Measurements from ENCODE around the gene PTRH2. TPM values are rescaled to one million over a fixed set of nuclear protein-coding genes. Genes with fewer than 3 reads are reported as not detected.

Gene PTRH2
- polyA plus RNA-seq, 3 donors: 13.4 to 27.0 (median 26.0) TPM

GRCh38 chr17:59751955-59752413 is 44.8 kb upstream of the PTRH2 start:
- Histone ChIP-seq H3K9me3 (replicated peaks in 1 of 2; ENCODE audit: control insufficient read depth in 1 of 2, insufficient read depth in 1 of 2, low read length in 2 of 2) (no peaks in the 10 kb centered on the region), H3K36me3 (replicated peaks in 1 of 2; ENCODE audit: control insufficient read depth in 1 of 2, insufficient read depth in 2 of 2, low read length in 2 of 2) (peaks cover 21 to 65% of the 10 kb centered on the region in 2 donors), H3K27me3 (ENCODE audit: control insufficient read depth in 2 of 2, insufficient read depth in 2 of 2, low read length in 2 of 2) (no peaks in the 10 kb centered on the region), H3K4me1 (ENCODE audit: control insufficient read depth in 1 of 2, insufficient read depth in 2 of 2, low read length in 2 of 2) (peaks cover 26 to 44% of the 10 kb centered on the region in 2 donors), H4K20me1 (ENCODE audit: insufficient read depth, low read length) (peaks cover 11% of the 10 kb centered on the region), H3K4me2 (replicated peaks; ENCODE audit: extremely low read depth, low read length, poor library complexity, severe bottlenecking) (peak overlapping the region; percentile 1), H3K27ac (ENCODE audit: low read depth in 1 of 2, low read length in 2 of 2) (peak overlapping the region; percentile 45 to 71), H3K4me3 (replicated peaks in 1 of 3; ENCODE audit: low read depth in 2 of 3, low read length in 3 of 3) (peak overlapping the region in 1 of 3 experiments; percentile 5), H3K9ac (ENCODE audit: insufficient read depth, low read length, poor library complexity, severe bottlenecking) (no peak overlapping the region), H2AFZ (ENCODE audit: insufficient read depth, low read depth, low read length, poor library complexity, severe bottlenecking) (no peak overlapping the region), H3K79me2 (ENCODE audit: insufficient read depth, low read length) (peaks cover 65% of the 10 kb centered on the region)
- Mint-ChIP-seq H3K4me1 (peaks cover 33% of the 10 kb centered on the region), H3K36me3 (peaks cover 30 to 59% of the 10 kb centered on the region in 2 donors), H3K27ac (peak overlapping the region; percentile 72 to 88 (median 81)), H3K9me3 (no peaks in the 10 kb centered on the region), H3K27me3 (ENCODE audit: low read depth in 3 of 3) (peaks cover 0 to 2% (median 1%) of the 10 kb centered on the region in 3 donors), H3K4me3 (no peak overlapping the region)
- 94% methylated on average over 7 of the region's 11 CpGs for WGBS (ENCODE audit: insufficient coverage)
- intact Hi-C loops (cut with micrococcal nuclease): loop anchor here in 1 of 2 donors (5.0 kb wide), 2 partner anchors 35 to 95 kb away; no protein-coding TSS in a partner anchor
- TF ChIP-seq, protein P1, sequence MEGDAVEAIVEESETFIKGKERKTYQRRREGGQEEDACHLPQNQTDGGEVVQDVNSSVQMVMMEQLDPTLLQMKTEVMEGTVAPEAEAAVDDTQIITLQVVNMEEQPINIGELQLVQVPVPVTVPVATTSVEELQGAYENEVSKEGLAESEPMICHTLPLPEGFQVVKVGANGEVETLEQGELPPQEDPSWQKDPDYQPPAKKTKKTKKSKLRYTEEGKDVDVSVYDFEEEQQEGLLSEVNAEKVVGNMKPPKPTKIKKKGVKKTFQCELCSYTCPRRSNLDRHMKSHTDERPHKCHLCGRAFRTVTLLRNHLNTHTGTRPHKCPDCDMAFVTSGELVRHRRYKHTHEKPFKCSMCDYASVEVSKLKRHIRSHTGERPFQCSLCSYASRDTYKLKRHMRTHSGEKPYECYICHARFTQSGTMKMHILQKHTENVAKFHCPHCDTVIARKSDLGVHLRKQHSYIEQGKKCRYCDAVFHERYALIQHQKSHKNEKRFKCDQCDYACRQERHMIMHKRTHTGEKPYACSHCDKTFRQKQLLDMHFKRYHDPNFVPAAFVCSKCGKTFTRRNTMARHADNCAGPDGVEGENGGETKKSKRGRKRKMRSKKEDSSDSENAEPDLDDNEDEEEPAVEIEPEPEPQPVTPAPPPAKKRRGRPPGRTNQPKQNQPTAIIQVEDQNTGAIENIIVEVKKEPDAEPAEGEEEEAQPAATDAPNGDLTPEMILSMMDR (IDR thresholded peaks at IDR 0.05): no peak
- no peak for DNase-seq

DNA sequence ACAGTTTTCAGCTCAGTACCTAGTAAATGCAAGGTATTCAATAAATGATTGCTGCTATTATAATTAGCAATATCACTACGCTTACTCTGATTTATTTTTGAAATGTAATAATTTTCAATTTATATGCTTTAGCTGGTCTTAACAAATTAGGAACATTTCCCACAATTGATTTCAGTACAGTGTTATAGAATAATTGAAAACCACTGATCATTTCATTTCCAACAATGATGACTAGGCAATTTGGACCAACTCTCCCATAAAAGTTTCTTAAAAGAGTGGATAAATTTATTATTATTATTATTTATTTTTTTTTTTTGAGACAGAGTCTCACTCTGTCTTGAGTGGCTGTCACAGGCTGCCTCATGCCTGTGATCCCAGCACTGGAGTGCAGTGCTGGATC is 41.4 kb upstream of the PTRH2 start:
- Mint-ChIP-seq H3K4me3 (no peak overlapping the region), H3K36me3 (peaks cover 22 to 55% of the 10 kb centered on the region in 2 donors), H3K27ac (no peak overlapping the region), H3K4me1 (peaks cover 23% of the 10 kb centered on the region), H3K27me3 (ENCODE audit: low read depth in 3 of 3) (peaks cover 0 to 2% (median 1%) of the 10 kb centered on the region in 3 donors), H3K9me3 (no peaks in the 10 kb centered on the region)
- no CpG with 5 or more reads among the region's 1 CpG for WGBS (ENCODE audit: insufficient coverage)
- intact Hi-C loops (cut with micrococcal nuclease): no loop called here
- Histone ChIP-seq H3K79me2 (ENCODE audit: insufficient read depth, low read length) (peaks cover 43% of the 10 kb centered on the region), H3K36me3 (replicated peaks in 1 of 2; ENCODE audit: control insufficient read depth in 1 of 2, insufficient read depth in 2 of 2, low read length in 2 of 2) (peaks cover 20 to 55% of the 10 kb centered on the region in 2 donors), H3K9me3 (replicated peaks in 1 of 2; ENCODE audit: control insufficient read depth in 1 of 2, insufficient read depth in 1 of 2, low read length in 2 of 2) (no peaks in the 10 kb centered on the region), H2AFZ (ENCODE audit: insufficient read depth, low read depth, low read length, poor library complexity, severe bottlenecking) (no peak overlapping the region), H3K27ac (ENCODE audit: low read depth in 1 of 2, low read length in 2 of 2) (no peak overlapping the region), H4K20me1 (ENCODE audit: insufficient read depth, low read length) (peaks cover 26% of the 10 kb centered on the region), H3K27me3 (ENCODE audit: control insufficient read depth in 2 of 2, insufficient read depth in 2 of 2, low read length in 2 of 2) (no peaks in the 10 kb centered on the region), H3K4me2 (replicated peaks; ENCODE audit: extremely low read depth, low read length, poor library complexity, severe bottlenecking) (no peak overlapping the region), H3K9ac (ENCODE audit: insufficient read depth, low read length, poor library complexity, severe bottlenecking) (no peak overlapping the region), H3K4me1 (ENCODE audit: control insufficient read depth in 1 of 2, insufficient read depth in 2 of 2, low read length in 2 of 2) (peaks cover 20 to 30% of the 10 kb centered on the region in 2 donors), H3K4me3 (replicated peaks in 1 of 3; ENCODE audit: low read depth in 2 of 3, low read length in 3 of 3) (no peak overlapping the region)
- TF ChIP-seq, protein P1 (IDR thresholded peaks at IDR 0.05): no peak
- no peak for DNase-seq

Measured in CD14-positive monocyte (primary cell).